Stimulated activated CD4-positive, alpha-beta T cell treated with anti-CD3 and anti-CD28 coated beads, Interleukin-2, amount 100 ng/mL, for 48 hours (primary cell): Measurements from ENCODE around the gene LAGE3.

ENCODE experiments used
- DNase-seq, 2 donors: peaks; one replicate each; pipeline ENCODE4 v3.0.0-alpha.2; 2020

Gene LAGE3, protein sequence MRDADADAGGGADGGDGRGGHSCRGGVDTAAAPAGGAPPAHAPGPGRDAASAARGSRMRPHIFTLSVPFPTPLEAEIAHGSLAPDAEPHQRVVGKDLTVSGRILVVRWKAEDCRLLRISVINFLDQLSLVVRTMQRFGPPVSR

DNA sequence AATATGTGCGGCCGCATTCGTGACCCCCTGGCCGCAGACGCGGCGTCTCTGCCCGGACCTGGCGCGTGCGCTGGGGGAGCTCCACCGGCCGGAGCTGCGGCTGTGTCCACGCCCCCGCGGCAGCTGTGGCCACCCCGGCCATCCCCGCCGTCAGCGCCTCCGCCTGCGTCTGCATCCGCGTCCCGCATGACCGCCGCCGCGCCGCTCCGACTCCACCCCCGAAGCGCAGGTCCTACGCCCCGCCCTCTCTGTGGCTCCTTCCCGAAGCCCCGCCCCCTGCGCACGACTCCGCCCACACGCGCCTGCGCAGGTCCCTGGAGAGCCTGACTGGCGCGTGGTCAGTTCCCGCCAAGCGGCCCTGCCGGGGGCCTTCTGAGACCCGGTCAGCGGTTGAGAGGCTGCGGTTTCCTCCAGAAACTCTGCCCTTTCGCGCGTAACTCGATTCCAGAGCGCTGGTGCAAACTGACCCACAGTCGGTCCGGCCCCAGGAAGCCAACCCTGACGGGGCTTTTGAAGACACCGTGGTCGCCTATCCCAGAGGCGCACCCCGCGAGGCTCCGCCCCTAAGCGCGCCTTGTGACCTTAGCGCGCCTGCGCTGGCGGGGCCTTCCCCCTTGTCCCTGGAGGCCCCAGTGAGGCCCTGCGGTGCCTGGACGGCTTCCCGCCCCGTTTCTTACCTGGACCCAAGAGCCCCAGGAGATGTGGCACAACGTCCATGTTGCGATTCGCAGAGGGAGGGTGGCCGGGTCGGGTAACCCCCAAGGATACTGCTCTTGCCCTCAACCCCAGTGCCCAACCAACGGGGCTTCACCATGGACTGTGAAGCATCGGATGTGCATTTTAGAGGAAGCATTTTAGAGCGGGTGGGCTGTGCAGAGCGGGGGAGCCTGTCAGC, at the start of gene LAGE3:
TSS of gene LAGE3 (minus strand) at position 554 of the 895 bp plus-strand sequence. CDS start at position 188, 366 bp downstream.
- peak; percentile 92 to 95 for DNase-seq

DNA sequence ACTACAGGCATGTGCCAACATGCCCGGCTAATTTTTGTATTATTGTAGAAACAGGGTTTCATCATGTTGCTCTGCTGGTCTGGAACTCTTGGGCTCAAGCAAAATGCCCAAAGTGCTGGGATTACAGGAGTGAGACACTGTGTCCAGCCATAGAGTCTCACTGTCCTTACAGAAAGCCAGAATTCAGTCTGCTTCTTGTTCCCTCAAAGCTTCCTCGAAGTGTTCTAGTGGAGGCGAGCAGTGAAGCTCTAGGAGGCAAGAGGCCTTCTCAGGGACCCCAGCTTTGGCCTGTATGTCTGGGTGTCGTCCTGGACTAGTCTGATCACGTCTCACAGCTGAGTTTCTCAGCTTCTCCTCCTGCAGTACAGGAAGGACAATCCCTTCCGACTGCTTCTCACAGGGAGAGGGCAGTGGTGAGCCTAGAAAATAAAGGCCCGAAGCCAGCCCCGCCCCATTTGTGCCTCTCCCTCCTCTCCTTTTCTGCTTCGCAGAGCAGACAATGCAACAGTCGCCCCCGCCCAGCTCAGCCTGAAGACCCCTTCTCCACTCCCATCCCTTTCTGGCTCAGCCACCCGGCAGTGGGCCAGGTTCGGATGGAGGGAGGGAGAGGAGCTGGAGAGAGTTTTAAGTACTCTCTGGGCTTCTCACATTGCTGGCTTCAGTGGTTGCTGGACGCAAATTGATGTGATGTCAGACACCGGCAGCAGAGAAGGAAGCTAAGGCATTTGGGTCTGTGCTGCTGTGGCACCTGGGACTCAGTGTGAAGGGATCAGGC, 48.0 kb upstream of the LAGE3 start:
- peak in 1 of 2 donors; percentile 42 for DNase-seq

DNA sequence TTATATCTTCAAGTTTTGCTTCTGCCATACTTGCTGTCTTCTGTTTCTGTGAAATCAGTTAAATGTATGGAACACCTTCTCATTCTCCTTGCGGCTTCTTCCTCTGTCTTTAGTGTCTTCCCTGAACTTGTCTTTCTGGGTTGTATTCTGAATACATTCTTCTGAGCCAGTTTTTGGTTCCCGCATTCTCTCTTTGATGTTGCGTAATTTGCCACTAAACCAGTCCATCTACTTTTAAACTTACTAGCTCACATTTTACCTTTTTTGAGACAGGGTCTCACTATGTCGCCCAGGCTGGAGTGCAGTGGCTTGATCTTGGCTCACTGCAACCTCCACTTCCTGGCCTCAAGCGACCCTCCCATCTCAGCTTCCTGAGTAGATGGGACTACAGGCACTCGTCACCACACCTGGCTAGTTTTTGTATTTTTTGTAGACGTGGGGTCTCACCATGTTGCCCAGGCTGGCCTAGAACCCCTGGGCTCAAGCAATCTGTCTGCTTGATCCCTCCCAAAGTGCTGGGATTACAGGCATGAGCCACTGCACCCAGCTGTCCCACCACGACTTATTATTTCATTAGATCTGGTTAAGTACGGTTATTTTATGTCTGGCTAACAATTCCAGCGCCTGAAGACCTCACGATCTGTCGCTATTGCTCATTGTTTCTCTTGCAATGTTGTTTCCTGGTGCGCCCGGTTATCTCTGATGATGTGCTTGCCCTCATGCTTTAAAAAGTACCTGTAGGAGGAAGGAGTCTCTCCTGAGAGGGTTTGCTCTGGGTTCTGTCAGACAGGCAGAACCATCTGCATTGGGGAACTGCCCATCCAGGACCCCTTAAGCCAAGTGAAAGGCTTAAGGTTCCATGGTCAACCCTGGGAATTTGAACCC, 46.8 kb upstream of the LAGE3 start:
- no peak for DNase-seq

DNA sequence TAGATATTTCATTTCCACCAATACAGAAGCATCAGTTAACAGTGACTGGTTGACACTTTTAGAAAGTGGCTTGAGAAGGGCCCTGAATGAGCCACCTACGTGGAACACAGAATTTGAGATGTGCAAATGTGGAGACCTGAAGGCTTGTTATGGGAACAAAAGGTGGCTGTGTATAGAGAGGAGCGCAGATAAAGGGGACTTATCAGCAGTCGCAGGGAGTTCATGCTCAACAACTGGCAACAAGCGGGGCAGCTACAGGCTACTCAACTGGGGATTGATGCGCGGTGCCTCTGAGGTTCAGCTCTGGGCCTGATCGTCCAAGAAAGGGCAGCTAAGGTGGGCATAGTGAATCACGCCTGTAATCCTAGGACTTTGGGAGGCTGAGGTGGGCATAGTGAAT, 40.3 kb upstream of the LAGE3 start:
- no peak for DNase-seq

DNA sequence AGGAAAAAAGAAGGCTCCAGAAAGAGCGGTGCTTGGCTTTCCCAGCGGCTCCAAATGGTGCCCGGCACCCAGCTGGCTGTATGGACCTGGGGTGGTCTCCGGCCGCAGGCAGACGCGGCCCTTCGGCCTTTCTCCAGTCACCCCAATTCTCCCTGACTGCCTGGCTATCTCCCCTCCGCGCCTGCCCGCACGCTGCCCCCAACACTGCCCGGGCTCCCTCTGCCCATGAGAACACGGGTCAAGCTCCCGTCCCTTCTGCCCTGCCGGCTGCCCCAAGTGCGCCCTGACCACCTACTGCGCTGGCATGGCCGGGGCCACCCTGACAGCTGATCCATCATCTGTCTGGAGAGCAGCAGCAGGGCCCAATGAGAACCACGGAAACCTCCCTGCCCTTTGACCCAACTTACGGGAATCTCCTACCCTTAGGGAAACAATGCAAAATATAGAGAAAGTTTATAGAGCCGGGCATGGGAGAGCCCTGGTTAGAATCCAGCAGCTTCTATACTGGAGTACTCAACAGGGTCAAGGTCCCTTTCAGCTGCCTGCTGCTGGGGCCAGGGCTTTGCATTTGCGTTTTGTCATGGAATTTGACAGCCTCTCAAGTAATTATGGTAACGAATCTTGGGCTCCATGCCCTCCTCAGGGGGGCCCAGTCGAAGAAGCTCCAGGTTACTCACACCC, 38.2 kb upstream of the LAGE3 start:
- DNase-seq = no peak

DNA sequence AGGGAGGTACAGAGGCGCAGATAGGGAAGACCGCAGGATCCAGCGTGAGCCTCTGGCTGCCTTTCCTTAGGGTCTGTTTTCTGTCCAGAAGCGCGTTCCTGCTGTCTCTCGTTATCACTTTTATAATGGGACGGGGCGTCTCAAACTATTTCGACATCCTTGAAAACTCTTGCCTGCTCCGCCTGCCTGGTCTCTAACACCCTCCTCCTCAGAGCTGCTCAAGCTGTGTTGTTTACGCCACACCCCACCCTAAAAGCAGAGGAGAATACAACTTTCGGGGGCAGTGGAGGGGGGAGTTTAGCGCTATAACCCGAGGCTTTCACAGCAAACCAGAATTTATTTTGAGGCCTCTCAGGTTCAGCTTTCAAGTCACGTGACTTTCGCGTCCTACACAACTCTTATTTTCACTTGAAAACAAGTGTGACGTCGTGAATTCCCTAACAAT, 37.6 kb upstream of the LAGE3 start:
- DNase-seq = no peak

DNA sequence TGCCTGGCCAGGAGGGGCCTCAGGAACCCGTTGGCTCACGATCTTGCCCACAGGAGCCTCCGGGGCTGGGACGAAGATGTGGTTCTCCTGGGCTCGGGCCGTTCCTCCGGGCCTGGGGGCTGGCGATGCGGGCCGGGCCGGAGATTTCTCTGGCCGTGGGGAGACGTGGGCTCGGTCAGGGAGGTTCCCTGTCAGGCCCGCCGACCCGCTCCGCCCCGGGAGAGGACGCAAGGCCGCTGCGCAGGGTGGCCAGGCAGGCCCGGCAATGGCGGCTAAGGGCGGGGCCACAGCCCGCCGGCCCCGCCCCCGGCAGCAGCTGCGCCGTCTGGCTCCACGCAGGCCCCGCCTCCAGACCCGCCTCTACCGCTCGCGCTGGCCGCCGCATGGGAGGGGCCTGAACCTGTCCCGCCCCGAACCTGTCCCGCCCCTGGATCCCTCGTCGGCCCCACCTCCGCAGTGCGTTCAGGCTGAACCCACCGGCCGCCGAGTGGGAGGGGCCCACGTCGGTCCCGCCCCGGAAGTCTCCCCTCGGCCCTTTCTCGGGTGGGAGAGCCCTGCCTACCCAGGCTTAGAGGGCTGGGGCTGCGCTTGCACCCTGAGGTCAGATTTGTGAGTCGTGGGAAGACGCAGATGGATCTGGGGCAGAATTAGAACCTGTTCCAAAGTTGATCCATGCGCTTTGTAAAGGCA, 37.0 kb upstream of the LAGE3 start, which contains the start of gene FAM3A:
TSS of gene FAM3A (minus strand) at position 267 of the 690 bp plus-strand sequence. CDS start 460 bp downstream, outside the sequence.
- peak; percentile 89 to 93 for DNase-seq

DNA sequence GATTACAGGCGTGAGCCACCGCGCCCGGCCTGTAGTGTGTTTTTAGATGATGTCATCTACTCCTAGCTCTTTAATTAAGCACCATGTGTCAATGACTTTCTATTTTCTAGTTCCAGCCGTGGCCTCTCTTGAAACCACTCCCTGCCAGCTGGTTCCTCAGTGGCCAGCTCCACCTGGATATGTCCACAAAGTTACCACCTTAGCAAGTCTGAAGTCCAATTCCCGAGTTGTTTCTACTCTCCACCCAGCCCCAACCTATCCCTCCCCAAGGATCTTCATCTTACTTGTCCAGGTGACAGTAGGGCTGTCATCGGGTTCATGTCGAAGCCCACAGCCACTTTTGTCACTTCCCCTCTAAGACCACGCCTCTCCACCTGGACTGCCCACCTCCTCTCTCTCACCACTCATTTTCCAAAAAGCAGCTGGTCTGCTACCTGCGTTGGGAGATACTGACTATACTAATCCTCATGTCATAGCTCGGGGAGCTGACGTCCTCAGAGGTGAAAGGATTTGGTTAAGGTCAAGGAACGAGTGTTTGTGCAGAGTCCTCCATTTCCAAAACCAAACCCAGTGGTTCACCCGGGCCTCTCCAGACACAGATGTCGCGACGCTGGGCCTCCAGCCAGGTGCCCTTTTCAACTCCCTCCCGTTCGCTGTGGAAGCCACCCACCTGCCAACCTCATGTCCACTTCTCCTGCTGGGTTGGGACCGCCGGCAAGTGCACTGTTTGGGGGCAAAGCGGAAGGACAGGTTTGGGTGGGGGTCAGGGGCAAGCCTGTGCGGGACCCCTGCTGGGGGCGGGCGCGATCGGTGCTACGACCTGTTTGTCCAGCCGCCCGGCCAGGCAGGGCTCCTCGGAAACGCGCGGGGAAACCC, 36.2 kb upstream of the LAGE3 start:
- no peak for DNase-seq

DNA sequence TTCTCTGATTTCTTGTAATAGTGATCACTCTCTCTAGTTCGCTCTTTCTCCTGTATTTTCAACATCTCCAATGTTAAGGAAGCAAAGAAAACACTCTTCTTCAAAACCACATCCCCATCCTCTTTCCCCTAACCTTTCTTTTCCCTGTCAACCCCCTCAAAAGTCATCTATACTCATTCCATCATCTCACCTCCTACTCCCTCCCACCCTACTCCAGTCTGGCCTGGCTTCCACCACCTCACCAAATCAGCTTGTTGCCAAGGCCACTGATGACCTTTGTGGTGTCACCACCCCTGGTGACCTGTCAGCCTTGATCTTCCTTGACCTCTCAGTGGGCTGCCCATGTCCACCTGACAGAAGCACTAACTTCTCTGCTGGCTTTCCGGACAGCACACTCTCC, 34.6 kb upstream of the LAGE3 start:
- DNase-seq = no peak

DNA sequence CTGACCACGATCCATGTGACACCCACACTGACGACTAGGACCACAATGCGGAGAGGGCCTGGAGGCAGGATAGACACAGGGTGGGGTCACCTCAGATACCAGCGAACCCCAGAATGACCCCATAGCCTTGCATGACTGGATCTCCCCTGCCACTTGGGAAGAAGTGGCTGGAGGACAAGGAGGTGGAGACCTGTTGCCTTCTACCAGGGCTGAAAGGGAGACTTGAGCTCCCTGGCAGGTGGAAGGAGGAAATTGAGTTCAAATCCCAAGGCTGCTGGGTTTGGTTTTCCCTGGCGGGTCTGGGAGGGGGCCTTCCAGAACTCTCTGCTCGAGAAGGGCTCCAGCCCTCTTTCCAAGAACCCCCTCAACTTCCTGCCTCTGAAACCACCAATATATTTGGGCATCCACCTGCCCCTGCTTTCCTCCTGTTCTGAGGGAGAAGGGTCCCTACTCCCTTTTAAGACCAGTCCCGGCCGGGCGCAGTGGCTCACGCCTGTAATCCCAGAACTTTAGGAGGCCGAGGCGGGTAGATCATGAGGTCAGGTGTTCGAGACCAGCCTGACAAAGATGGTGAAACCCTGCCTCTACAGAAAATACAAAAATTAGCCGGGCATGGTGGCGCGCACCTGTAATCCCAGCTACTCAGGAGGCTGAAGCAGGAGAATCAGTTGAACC, 33.9 kb upstream of the LAGE3 start:
- DNase-seq = no peak

DNA sequence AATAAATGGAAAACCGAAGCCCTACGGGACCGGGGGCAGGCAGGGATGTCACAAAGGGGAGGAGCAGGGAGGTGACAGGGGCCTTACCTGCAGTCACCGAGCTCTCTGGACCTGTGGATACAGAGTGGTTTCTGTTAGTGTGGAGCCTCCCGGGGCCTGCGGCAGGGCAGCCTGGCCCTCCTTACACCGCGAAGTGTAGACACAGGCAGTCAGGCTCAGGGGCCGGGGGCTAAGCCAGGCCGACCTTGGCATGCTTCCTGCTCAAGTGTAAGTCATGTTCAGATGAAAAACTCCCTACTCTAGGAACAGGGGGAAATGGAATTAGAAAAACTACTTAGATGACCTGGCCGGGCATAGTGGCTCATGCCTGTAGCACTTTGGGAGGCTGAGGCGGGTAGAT, 32.7 kb upstream of the LAGE3 start:
- DNase-seq = no peak

DNA sequence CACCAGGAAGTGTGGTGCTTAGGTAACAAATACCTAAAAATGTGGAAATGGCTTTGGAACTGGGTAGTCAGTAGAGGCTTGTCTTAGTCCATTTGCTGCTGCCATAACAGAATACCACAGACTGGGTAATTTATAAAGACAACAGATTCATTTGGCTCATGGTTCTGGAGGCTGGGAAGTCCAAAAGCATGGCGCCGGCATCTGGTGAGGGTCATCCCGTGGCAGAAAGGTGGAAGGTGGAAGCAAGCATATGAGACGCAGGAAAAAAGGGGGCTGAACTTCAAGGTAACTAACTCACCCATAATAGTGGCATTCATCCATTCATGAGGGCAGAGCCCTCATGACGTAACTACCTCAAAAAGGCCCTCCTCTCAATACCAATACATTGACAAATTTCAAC, 30.4 kb upstream of the LAGE3 start:
- DNase-seq = no peak

DNA sequence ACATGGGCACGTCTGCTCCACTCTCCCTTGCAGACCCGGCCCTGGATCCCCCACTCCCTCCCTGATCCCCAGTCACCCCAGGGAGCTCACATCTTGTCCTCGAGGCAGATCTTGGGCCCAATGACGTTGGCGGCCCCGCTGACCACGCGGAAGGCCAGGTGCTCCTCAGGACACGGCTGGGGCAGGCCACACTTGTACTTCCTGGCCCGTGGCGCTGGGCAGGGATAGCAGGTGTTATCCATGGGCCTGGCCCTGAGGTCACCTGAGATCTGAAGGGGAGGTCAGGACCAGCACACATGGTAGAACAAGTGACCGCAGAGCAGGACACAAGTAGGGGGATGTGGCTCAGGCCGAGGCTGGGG, 29.3 kb upstream of the LAGE3 start:
- no peak for DNase-seq

DNA sequence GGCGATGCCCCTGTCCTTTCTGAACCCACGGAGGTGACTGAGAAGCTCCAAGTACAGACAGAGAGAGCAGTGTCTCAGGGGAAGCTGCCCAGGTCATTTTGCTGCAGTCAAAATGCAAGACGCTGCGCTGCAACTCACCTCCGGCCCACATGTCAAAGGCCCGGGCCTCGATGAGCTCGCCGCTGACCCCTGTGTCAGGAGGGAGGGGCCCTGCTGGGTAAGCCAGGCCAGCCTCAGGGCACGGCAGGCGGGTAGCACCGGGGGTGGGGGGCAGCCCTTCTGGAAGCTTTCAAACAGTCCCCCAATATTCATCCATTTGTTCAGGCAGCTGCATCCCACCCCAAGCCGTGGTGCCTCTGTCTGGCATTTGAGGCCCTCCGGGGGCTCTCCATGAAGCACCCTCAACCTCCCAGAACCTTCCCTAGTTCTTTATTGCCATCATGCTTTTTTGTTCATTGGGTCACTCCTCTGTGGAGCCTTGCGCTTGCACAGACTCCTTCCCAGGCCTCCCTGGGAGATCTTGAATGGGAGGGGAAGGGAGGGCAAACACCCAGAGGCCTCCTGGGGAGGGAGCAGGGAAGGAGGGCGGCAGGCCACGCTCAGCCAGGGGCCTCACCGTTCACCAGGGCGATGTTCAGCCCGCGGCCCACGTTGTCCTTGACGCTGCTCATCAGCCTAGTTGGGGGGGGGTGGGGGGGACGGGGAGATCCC, 28.7 kb upstream of the LAGE3 start:
- DNase-seq = no peak

DNA sequence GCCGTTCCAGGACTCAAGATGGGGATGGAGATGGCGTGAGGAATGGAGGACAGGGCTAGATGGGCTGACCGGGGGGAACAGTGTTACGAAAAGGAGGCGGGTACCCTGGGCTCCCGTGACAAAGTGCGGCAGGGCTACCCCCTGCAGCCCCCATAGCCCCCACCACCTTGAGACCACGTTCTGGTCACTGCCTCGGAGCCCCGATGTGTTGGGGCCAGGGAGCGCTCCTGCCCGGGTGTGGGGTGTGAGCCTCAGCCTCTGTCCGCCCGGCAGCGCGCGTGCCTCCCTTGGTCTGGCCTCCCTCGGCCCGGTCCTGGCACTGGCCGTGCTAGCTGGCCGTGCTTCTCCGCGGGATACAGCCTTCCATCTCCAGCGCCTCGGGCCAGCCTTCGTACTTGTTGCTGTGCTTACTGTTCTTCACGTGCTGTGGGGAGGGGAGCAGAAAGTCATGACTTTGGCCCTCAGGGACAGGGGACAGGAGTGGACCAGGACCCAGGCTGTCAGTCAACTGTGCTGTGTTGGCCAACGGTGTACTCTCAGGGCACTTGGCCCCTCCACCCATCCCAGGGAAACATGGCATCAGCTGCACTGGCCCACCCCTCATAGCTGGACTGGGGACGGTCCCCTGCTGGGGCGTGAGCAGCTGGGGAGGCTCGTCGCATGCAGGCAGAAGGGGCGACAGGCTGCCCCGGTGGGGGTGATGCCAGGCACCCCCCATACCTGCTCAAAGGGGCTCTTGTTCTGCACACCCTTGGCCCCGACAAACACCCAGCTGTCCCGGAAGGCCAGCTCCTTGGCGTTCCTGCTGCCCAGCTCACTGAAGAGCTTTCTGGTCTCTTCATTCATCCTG, 27.6 kb upstream of the LAGE3 start:
- DNase-seq = no peak

DNA sequence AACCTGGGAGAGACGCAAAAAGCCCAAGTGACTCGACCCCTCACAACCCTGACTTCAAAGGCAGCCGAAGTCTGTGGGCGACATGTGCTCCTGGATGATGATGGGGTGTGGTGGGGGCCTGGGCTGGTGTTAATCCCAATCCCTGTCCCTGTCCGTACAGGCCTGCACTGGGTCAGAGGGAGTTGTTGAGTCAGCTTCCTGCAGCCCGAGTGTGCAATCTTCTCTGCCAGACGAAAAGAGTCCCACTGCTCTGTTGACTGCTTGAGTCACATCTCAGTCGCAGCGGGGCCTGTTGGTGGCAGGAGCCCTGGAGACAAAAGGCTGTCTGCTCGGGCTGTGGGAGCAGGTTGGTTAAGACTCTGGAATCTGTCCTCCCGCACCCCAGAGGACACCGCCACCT, 26.7 kb upstream of the LAGE3 start:
- no peak for DNase-seq

DNA sequence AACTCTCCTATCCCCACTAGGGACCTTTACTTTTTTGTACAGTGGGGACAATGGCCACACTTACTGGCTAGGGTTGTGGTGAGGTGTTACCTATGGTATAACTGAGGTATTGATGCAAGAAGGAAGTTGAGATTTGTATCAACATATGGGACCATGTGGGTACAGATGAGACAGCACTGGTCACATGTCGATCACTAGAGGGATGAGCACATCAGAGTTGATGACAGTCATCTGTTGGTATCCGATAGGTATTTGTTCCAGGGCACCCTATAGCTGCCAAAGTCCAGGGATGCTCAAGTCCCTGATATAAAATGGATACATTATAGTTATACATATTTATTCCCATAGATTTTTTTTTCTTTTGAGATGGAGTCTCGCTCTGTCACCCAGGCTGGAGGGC, 23.9 kb upstream of the LAGE3 start:
- no peak for DNase-seq

DNA sequence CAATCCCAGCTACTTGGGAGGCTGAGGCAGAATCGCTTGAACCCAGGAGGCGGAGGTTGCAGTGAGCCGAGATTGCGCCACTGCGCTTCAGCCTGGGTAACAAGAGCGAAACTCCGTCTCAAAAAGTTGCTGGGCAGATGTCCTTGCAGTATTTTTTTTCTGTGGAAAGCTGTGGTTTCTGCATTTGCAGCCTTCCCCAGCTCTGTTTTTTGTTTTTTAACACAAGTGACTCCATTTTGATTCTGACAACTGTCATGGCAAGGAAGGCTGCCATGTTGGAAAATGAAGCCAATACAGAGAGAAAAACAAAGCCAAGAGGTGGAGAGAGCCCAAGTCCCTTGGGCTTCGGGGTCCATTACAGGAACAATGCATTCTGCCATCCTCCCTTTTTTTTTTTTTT, 23.0 kb upstream of the LAGE3 start:
- no peak for DNase-seq
